ENCODE results near the gene FRMD8.

- TF ChIP-seq ZNF274 (IDR thresholded peaks at IDR 0.05; ENCODE audit: borderline replicate concordance, extremely low read depth, low read length) (no peak), EZH2 (IDR thresholded peaks at IDR 0.05; ENCODE audit: low read depth, low read length, severe bottlenecking) (no peak), EP300 (IDR thresholded peaks at IDR 0.05; ENCODE audit: borderline replicate concordance in 1 of 2, low read depth in 2 of 2, low read length in 2 of 2) (no peak), RFX5 (IDR thresholded peaks at IDR 0.05; ENCODE audit: borderline replicate concordance, low read depth, low read length) (no peak), CBX5 (IDR thresholded peaks at IDR 0.05; ENCODE audit: low read depth, low read length) (no peak), CTCF (IDR thresholded peaks at IDR 0.05; ENCODE audit: control extremely low read depth in 1 of 3, insufficient read depth in 1 of 3, low read depth in 1 of 3, low read length in 3 of 3) (no peak), CHD2 (IDR thresholded peaks at IDR 0.05; ENCODE audit: low read length) (no peak), NRF1 (IDR thresholded peaks at IDR 0.05; ENCODE audit: low read depth, low read length) (no peak), MAX (IDR thresholded peaks at IDR 0.05) (no peak)
Observed at GRCh38 chr11:65434667-65435410, 48.4 kb downstream of the FRMD8 start.

Data from H1 (cell line).